Muscle layer of colon (tissue), 2 donors: ENCODE data around the gene ZBTB22.
"Not testable (repeated sequence)": the region's sequence is repeated elsewhere in the genome, so short reads cannot be mapped to it uniquely, and the experiment has no call there.

Source experiments
- H3K27ac ChIP-seq: one replicate; pipeline ENCODE4 v1.7.0; 2013; ENCODE audit warnings: low read depth, mild to moderate bottlenecking, low read length, moderate library complexity
- H3K27me3 ChIP-seq, 2 donors: one replicate each; pipeline ENCODE4 v1.7.0; 2013; ENCODE audit warnings: low read length in 2 of 2, mild to moderate bottlenecking in 2 of 2; ENCODE audit not compliant: insufficient read depth in 2 of 2, control insufficient read depth in 1 of 2
- H3K36me3 ChIP-seq: one replicate; pipeline ENCODE4 v1.7.0; 2013; ENCODE audit warnings: mild to moderate bottlenecking, low read length; ENCODE audit not compliant: insufficient read depth
- H3K4me1 ChIP-seq: one replicate; pipeline ENCODE4 v1.7.0; 2013; ENCODE audit warnings: mild to moderate bottlenecking, low read length; ENCODE audit not compliant: insufficient read depth
- H3K4me3 ChIP-seq, 2 donors: one replicate each; pipeline ENCODE4 v1.7.0; 2013; ENCODE audit warnings: low read length in 2 of 2, low read depth in 1 of 2, mild to moderate bottlenecking in 1 of 2, moderate library complexity in 1 of 2
- H3K9ac ChIP-seq: one replicate; pipeline ENCODE4 v1.7.0; 2013; ENCODE audit warnings: low read length
- H3K9me3 ChIP-seq: one replicate; pipeline ENCODE4 v1.7.0; 2013; ENCODE audit warnings: mild to moderate bottlenecking, low read length
- donor health status: abdominal sarcoma.
- donor health status: Adenocarcinoma of cecum.

Gene ZBTB22

DNA sequence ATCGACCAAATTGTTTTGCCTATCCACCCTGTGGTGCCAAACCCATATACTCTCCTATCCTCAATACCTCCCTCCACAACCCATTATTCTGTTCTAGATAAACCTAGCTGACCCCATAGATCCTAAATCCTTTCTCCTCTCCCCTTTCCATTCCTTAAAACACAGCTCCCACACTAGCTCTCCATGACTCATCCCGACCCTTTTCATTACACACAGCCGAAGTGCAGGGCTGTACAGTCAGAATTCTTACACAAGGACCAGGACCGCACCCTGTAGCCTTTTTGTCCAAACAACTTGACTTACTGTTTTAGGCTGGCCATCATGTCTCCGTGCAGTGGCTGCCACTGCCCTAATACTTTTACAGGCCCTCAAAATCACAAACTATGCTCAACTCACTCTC is 29.4 kb upstream of the ZBTB22 start:
- not testable (repeated sequence) for H3K9ac ChIP-seq, H3K4me1 ChIP-seq, H3K4me3 ChIP-seq, H3K27me3 ChIP-seq, H3K9me3 ChIP-seq, H3K36me3 ChIP-seq, H3K27ac ChIP-seq

- Histone ChIP-seq H3K4me3 (peak overlapping the region in 1 of 2 donors; percentile 4), H3K9me3 (no peaks in the 10 kb centered on the region), H3K9ac (no peak overlapping the region), H3K27ac (peak overlapping the region; percentile 3), H3K4me1 (peaks cover 7% of the 10 kb centered on the region), H3K27me3 (no peaks in the 10 kb centered on the region), H3K36me3 (no peaks in the 10 kb centered on the region)
Observed at GRCh38 chr6:33344701-33345697, 27.5 kb upstream of the ZBTB22 start.

- Histone ChIP-seq H3K9ac (no peak overlapping the region), H3K27me3 (no peaks in the 10 kb centered on the region), H3K9me3 (no peaks in the 10 kb centered on the region), H3K36me3 (no peaks in the 10 kb centered on the region), H3K27ac (no peak overlapping the region), H3K4me1 (peaks cover 7% of the 10 kb centered on the region), H3K4me3 (no peak overlapping the region)
Observed at GRCh38 chr6:33343953-33344611, 26.5 kb upstream of the ZBTB22 start.

GRCh38 chr6:33343606-33343952 is 26.0 kb upstream of the ZBTB22 start:
- not testable (repeated sequence) for H3K27ac ChIP-seq, H3K4me1 ChIP-seq, H3K4me3 ChIP-seq, H3K9me3 ChIP-seq, H3K36me3 ChIP-seq, H3K9ac ChIP-seq, H3K27me3 ChIP-seq

GRCh38 chr6:33339193-33339592 is 21.6 kb upstream of the ZBTB22 start:
- no peak overlapping the region for H3K4me3 ChIP-seq
- H3K9ac ChIP-seq = no peak overlapping the region
- H3K27ac ChIP-seq = no peak overlapping the region
- H3K27me3 ChIP-seq = no peaks in the 10 kb centered on the region
- no peaks in the 10 kb centered on the region for H3K9me3 ChIP-seq
- H3K4me1 ChIP-seq = no peaks in the 10 kb centered on the region
- no peaks in the 10 kb centered on the region for H3K36me3 ChIP-seq

- no peak overlapping the region for H3K9ac ChIP-seq
- H3K36me3 ChIP-seq = no peaks in the 10 kb centered on the region
- no peak overlapping the region for H3K4me3 ChIP-seq
- H3K4me1 ChIP-seq = no peaks in the 10 kb centered on the region
- no peaks in the 10 kb centered on the region for H3K27me3 ChIP-seq
- H3K27ac ChIP-seq = no peak overlapping the region
- no peaks in the 10 kb centered on the region for H3K9me3 ChIP-seq
Observed at GRCh38 chr6:33336495-33336894, 19.0 kb upstream of the ZBTB22 start.

- Histone ChIP-seq H3K27me3 (no peaks in the 10 kb centered on the region), H3K9ac (no peak overlapping the region), H3K4me3 (no peak overlapping the region), H3K36me3 (no peaks in the 10 kb centered on the region), H3K4me1 (no peaks in the 10 kb centered on the region), H3K27ac (no peak overlapping the region), H3K9me3 (no peaks in the 10 kb centered on the region)
Observed at GRCh38 chr6:33335916-33336315, 18.4 kb upstream of the ZBTB22 start.

DNA sequence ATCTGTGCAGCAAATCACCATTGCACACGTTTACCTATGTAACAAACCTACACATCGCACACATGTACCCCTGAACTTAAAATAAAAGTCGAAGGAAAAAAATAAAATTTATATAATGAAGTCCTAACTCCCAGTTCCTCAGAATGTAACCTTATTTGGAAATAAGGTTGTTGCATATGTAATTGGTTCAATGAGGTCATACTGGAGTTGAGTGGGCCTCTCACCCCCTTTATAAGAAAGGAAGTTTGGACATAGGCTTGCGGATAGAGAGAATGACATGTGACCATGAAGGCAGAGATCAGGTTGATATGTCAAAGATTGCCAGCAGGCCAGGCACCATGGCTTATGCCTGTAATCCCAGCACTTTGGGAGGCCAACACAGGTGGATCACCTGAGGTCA is 16.1 kb upstream of the ZBTB22 start:
- no peak overlapping the region for H3K9ac ChIP-seq
- H3K27ac ChIP-seq = no peak overlapping the region
- no peak overlapping the region for H3K4me3 ChIP-seq
- H3K27me3 ChIP-seq = no peaks in the 10 kb centered on the region
- no peaks in the 10 kb centered on the region for H3K4me1 ChIP-seq
- no peaks in the 10 kb centered on the region for H3K36me3 ChIP-seq
- no peaks in the 10 kb centered on the region for H3K9me3 ChIP-seq

DNA sequence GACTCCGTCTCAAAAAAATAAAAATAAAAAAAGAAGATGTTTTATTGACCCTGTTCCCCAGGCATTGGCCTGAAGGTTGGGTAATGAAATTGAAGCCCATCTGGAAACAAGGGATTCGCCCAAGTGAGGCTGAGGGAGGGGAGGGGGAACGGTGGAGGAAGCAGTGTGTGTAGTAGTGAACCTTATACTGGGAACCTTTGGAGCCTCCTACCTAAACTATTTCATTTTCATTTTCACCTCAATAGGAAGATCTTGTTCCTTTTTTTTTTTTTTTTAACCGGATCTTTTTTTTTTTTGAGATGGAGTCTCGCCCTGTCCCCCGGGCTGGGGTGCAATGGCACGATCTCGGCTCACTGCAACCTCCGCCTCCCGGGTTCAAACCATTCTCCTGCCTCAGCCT is 13.2 kb upstream of the ZBTB22 start:
- no peaks in the 10 kb centered on the region for H3K9me3 ChIP-seq
- H3K4me1 ChIP-seq = no peaks in the 10 kb centered on the region
- H3K9ac ChIP-seq = no peak overlapping the region
- no peak overlapping the region for H3K4me3 ChIP-seq
- no peaks in the 10 kb centered on the region for H3K27me3 ChIP-seq
- no peak overlapping the region for H3K27ac ChIP-seq
- no peaks in the 10 kb centered on the region for H3K36me3 ChIP-seq

- Histone ChIP-seq H3K4me3 (no peak overlapping the region), H3K4me1 (peaks cover under 1% of the 10 kb centered on the region), H3K27ac (no peak overlapping the region), H3K27me3 (no peaks in the 10 kb centered on the region), H3K9me3 (no peaks in the 10 kb centered on the region), H3K36me3 (no peaks in the 10 kb centered on the region), H3K9ac (no peak overlapping the region)
Observed at GRCh38 chr6:33329058-33329457, 11.5 kb upstream of the ZBTB22 start.

DNA sequence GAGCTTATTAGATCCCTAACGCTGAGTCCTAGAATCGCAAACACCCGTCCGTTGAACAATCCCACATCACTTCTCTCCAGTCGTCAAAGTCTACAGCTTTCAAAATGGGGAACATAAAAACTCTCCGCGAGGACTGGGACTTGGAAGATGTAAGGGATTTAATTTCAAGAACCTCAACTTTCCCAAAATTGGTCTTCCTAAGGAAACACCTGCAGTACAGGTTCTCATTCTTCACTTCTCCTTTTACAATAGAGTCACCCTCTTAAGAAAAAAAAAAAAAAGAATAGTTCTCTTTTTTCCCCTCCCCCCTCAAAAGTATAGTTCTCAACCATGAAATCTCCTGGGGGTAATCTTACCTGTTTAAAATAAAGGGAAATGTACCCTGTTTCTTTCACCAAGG is 6.6 kb upstream of the ZBTB22 start:
- H3K27ac ChIP-seq = peak overlapping the region; percentile 82
- H3K9me3 ChIP-seq = no peaks in the 10 kb centered on the region
- H3K36me3 ChIP-seq = peaks cover 21% of the 10 kb centered on the region
- H3K9ac ChIP-seq = peak overlapping the region; percentile 63
- no peaks in the 10 kb centered on the region for H3K27me3 ChIP-seq
- H3K4me1 ChIP-seq = peaks cover 33% of the 10 kb centered on the region
- H3K4me3 ChIP-seq = peak overlapping the region in 1 of 2 donors; percentile 78

GRCh38 chr6:33323623-33323948 is 6.0 kb upstream of the ZBTB22 start:
- H3K36me3 ChIP-seq = peaks cover 26% of the 10 kb centered on the region
- H3K27ac ChIP-seq = peak overlapping the region; percentile 82
- peaks cover 34% of the 10 kb centered on the region for H3K4me1 ChIP-seq
- H3K9me3 ChIP-seq = no peaks in the 10 kb centered on the region
- H3K4me3 ChIP-seq = peak overlapping the region; percentile 78 to 85
- H3K27me3 ChIP-seq = no peaks in the 10 kb centered on the region
- peak overlapping the region; percentile 63 for H3K9ac ChIP-seq
